Neutrophil (primary cell): ENCODE results near the gene FEN1.

Source experiments
- H3K27ac ChIP-seq: fragments of 200-600 bp; sonication (generic); 2 replicates; pipeline ENCODE4 v1.5.1; 2016; ENCODE audit warnings: mild to moderate bottlenecking, moderate library complexity
- H3K27me3 ChIP-seq: fragments of 200-600 bp; sonication (generic); 2 replicates; pipeline ENCODE4 v1.6.0; 2016; ENCODE audit warnings: mild to moderate bottlenecking
- H3K36me3 ChIP-seq: fragments of 200-600 bp; sonication (generic); 2 replicates; pipeline ENCODE4 v1.5.1; 2017
- H3K4me1 ChIP-seq, 2 experiments: fragments of 200-600 bp in 1 of 2; sonication (generic) in 1 of 2; 1 replicate in 1 of 2; 2 replicates in 1 of 2; pipeline versions ENCODE4 v1.5.1 to v1.6.1; 2013 to 2016; ENCODE audit warnings: low read depth in 1 of 2, low read length in 1 of 2, mild to moderate bottlenecking in 1 of 2, moderate library complexity in 1 of 2; ENCODE audit not compliant: control insufficient read depth in 1 of 2, insufficient read depth in 1 of 2
- H3K4me3 ChIP-seq, 2 experiments: fragments of 200-600 bp in 1 of 2; sonication (generic) in 1 of 2; 1 replicate in 1 of 2; 2 replicates in 1 of 2; pipeline ENCODE4 v1.5.1; 2013 to 2016; ENCODE audit warnings: low read depth in 1 of 2, low read length in 1 of 2, mild to moderate bottlenecking in 1 of 2, moderate library complexity in 1 of 2
- H3K9me3 ChIP-seq: fragments of 200-600 bp; sonication (generic); 2 replicates; pipeline ENCODE4 v1.5.1; 2016
- CTCF ChIP-seq: fragments of 200-600 bp; sonication (generic); IDR thresholded peaks from 2 replicates; pipeline ENCODE4 v1.5.1; 2016; ENCODE audit warnings: antibody characterized with exemption

FEN1 gene

GRCh38 chr11:61775606-61776554 is 16.8 kb upstream of the FEN1 start:
- no peak overlapping the region for H3K27ac ChIP-seq
- TF ChIP-seq CTCF, result no peak
- H3K27me3 ChIP-seq, result peaks cover 26% of the 10 kb centered on the region
- no peaks in the 10 kb centered on the region for H3K9me3 ChIP-seq
- peaks cover 15 to 17% of the 10 kb centered on the region in 2 experiments for H3K4me1 ChIP-seq
- H3K4me3 ChIP-seq, result no peak overlapping the region
- no peaks in the 10 kb centered on the region for H3K36me3 ChIP-seq

GRCh38 chr11:61776561-61777075 is 16.1 kb upstream of the FEN1 start:
- no peaks in the 10 kb centered on the region for H3K9me3 ChIP-seq
- H3K4me1 ChIP-seq, result peaks cover 15 to 17% of the 10 kb centered on the region in 2 experiments
- TF ChIP-seq CTCF, result no peak
- H3K36me3 ChIP-seq, result no peaks in the 10 kb centered on the region
- no peak overlapping the region for H3K27ac ChIP-seq
- H3K4me3 ChIP-seq, result peak overlapping the region in 1 of 2 experiments; percentile 48
- peaks cover 26% of the 10 kb centered on the region for H3K27me3 ChIP-seq

- Histone ChIP-seq H3K9me3 (no peaks in the 10 kb centered on the region), H3K4me1 (peaks cover 12 to 14% of the 10 kb centered on the region in 2 experiments), H3K27ac (no peak overlapping the region), H3K27me3 (peaks cover 26% of the 10 kb centered on the region), H3K36me3 (no peaks in the 10 kb centered on the region), H3K4me3 (peak overlapping the region; percentile 48 to 60)
- no peak for TF ChIP-seq CTCF
These were observed 15.2 kb upstream of the FEN1 start for GRCh38 chr11:61777234-61778090.

GRCh38 chr11:61778357-61778886 is 14.3 kb upstream of the FEN1 start:
- Histone ChIP-seq H3K36me3 (peaks cover 6% of the 10 kb centered on the region), H3K27me3 (peaks cover 26% of the 10 kb centered on the region)
- no peak for TF ChIP-seq CTCF

GRCh38 chr11:61778920-61779650 is 13.6 kb upstream of the FEN1 start:
- H3K4me1 ChIP-seq, result peaks cover 8 to 9% of the 10 kb centered on the region in 2 experiments
- no peak overlapping the region for H3K27ac ChIP-seq
- no peak for TF ChIP-seq CTCF
- H3K36me3 ChIP-seq, result peaks cover 13% of the 10 kb centered on the region
- peaks cover 26% of the 10 kb centered on the region for H3K27me3 ChIP-seq
- H3K4me3 ChIP-seq, result no peak overlapping the region
- H3K9me3 ChIP-seq, result no peaks in the 10 kb centered on the region

More at GRCh38 chr11:61778357-61778886, 14.3 kb upstream of the FEN1 start:
- no peaks in the 10 kb centered on the region for H3K9me3 ChIP-seq
- H3K27ac ChIP-seq, result no peak overlapping the region
- peaks cover 8 to 9% of the 10 kb centered on the region in 2 experiments for H3K4me1 ChIP-seq
- H3K4me3 ChIP-seq, result no peak overlapping the region
